CD4-positive, alpha-beta memory T cell (primary cell): ENCODE results near the gene EED. TPM values are rescaled to one million over a fixed set of nuclear protein-coding genes. Genes with fewer than 3 reads are reported as not detected.
"Not testable (repeated sequence)": the region's sequence is repeated elsewhere in the genome, so short reads cannot be mapped to it uniquely, and the experiment has no call there.

Source experiments
- CTCF ChIA-PET: fragments of 350-600 bp; sonication (Branson Sonifier 250); formaldehyde crosslinking; loops from one replicate; lab custom pipeline; 2021; ENCODE audit warnings: inconsistent platforms; ENCODE audit not compliant: partially characterized antibody; lab: Charles Lee
- POLR2A ChIA-PET: fragments of 350-600 bp; sonication (Branson Sonifier 250); formaldehyde crosslinking; loops from one replicate; lab custom pipeline; 2021; ENCODE audit not compliant: partially characterized antibody; lab: Charles Lee
- DNase-seq, 5 donors: peaks; one replicate each; pipeline versions ENCODE4 v3.0.0 to v3.0.0-alpha.2; 2020 to 2022; ENCODE audit warnings: mixed read lengths in 1 of 5
- H3K27ac ChIP-seq: one replicate; pipeline ENCODE4 v1.7.0; 2013; ENCODE audit warnings: low read depth, low read length
- H3K27me3 ChIP-seq: 2 replicates; pipeline ENCODE4 v1.7.0; 2013; ENCODE audit warnings: mild to moderate bottlenecking, low read length, moderate library complexity; ENCODE audit not compliant: insufficient read depth
- H3K36me3 ChIP-seq: 2 replicates; pipeline ENCODE4 v1.7.0; 2013; ENCODE audit warnings: mild to moderate bottlenecking, low read length, moderate library complexity; ENCODE audit not compliant: insufficient read depth
- H3K4me1 ChIP-seq: 2 replicates; pipeline ENCODE4 v1.7.0; 2013; ENCODE audit warnings: mild to moderate bottlenecking, low read length, moderate library complexity; ENCODE audit not compliant: insufficient read depth
- H3K4me3 ChIP-seq, 2 donors: one replicate each; pipeline ENCODE4 v1.7.0; 2013; ENCODE audit warnings: low read length in 2 of 2, mild to moderate bottlenecking in 1 of 2
- H3K9me3 ChIP-seq, 2 donors: one replicate each; pipeline ENCODE4 v1.7.0; 2013; ENCODE audit warnings: low read length in 2 of 2, control low read depth in 1 of 2; ENCODE audit not compliant: control insufficient read depth in 1 of 2
- H3K27ac Mint-ChIP-seq, 7 donors: one replicate each; pipeline ENCODE4 v1.8.0; 2020 to 2021; ENCODE audit warnings: mixed read lengths in 7 of 7, mild to moderate bottlenecking in 6 of 7, inconsistent platforms in 3 of 7, moderate library complexity in 3 of 7
- H3K27me3 Mint-ChIP-seq, 2 donors: one replicate each; pipeline ENCODE4 v1.8.0; 2020 to 2021; ENCODE audit warnings: mixed read lengths in 2 of 2
- H3K36me3 Mint-ChIP-seq, 2 donors: one replicate each; pipeline ENCODE4 v1.8.0; 2020 to 2021; ENCODE audit warnings: mixed read lengths in 2 of 2, inconsistent platforms in 1 of 2, mild to moderate bottlenecking in 1 of 2
- H3K4me1 Mint-ChIP-seq, 4 donors: one replicate each; pipeline ENCODE4 v1.8.0; 2020 to 2021; ENCODE audit warnings: mixed read lengths in 4 of 4, mild to moderate bottlenecking in 1 of 4
- H3K4me3 Mint-ChIP-seq, 8 donors: one replicate each; pipeline ENCODE4 v1.8.0; 2020 to 2021; ENCODE audit warnings: mixed read lengths in 8 of 8, mild to moderate bottlenecking in 7 of 8, moderate library complexity in 6 of 8, inconsistent platforms in 3 of 8
- H3K9me3 Mint-ChIP-seq, 8 donors: one replicate each; pipeline ENCODE4 v1.8.0; 2020 to 2021; ENCODE audit warnings: mixed read lengths in 8 of 8, mild to moderate bottlenecking in 5 of 8, inconsistent platforms in 3 of 8, moderate library complexity in 1 of 8
- intact Hi-C: fragments of 100-400 bp; cut with micrococcal nuclease; formaldehyde crosslinking; loops from one replicate; pipeline ENCODE4 v1.15.1; 2023
- polyA plus RNA-seq, 2 donors: library from polyadenylated mRNA; unstranded; fragments of 300-500 nt; fragmentation: Illumina TruSeq; gene quantifications; one replicate each; pipeline ENCODE4 v1.2.3, GENCODE V29; 2021
- total RNA-seq, 2 experiments: library from RNA; stranded (reverse); gene quantifications; one replicate each; pipeline ENCODE4 v1.2.3, GENCODE V29; 2021

EED gene
- total and polyA plus RNA-seq, 4 experiments from 2014 or later, result 15.5 to 51.0 (median 37.0) TPM

- Mint-ChIP-seq H3K36me3 (peaks cover 4 to 10% of the 10 kb centered on the region in 2 donors), H3K27me3 (no peaks in the 10 kb centered on the region), H3K4me1 (peaks cover 25 to 42% (median 37%) of the 10 kb centered on the region in 4 donors), H3K27ac (peak overlapping the region; percentile 36 to 86 (median 78)), H3K9me3 (no peaks in the 10 kb centered on the region), H3K4me3 (peak overlapping the region in 5 of 8 donors; percentile 43 to 78 (median 60))
- ChIA-PET POLR2A (no interaction called here), CTCF (interaction anchor here (1.2 kb wide), 1 partner anchor 13 kb away, joined by 3 read pairs; no protein-coding TSS in a partner anchor)
- intact Hi-C loops, result no loop called here
- H3K9me3 ChIP-seq, result no peaks in the 10 kb centered on the region
- H3K27ac ChIP-seq, result no peak overlapping the region
- no peak for DNase-seq
- no peaks in the 10 kb centered on the region for H3K27me3 ChIP-seq
- no peak overlapping the region for H3K4me3 ChIP-seq
- peaks cover 42% of the 10 kb centered on the region for H3K4me1 ChIP-seq
- H3K36me3 ChIP-seq, result peaks cover 9% of the 10 kb centered on the region
Observed at GRCh38 chr11:86287468-86287796, 42.9 kb downstream of the EED start.

GRCh38 chr11:86288776-86289507 lies 44.4 kb downstream of the EED start:
- H3K27me3 Mint-ChIP-seq, result no peaks in the 10 kb centered on the region
- intact Hi-C loops, result no loop called here
- H3K4me1 ChIP-seq, result peaks cover 56% of the 10 kb centered on the region
- H3K4me1 Mint-ChIP-seq, result peaks cover 24 to 50% (median 39%) of the 10 kb centered on the region in 4 donors
- peaks cover 7% of the 10 kb centered on the region for H3K36me3 ChIP-seq
- H3K4me3 ChIP-seq, result no peak overlapping the region
- H3K9me3 Mint-ChIP-seq, result no peaks in the 10 kb centered on the region
- peaks cover 4% of the 10 kb centered on the region in 2 donors for H3K36me3 Mint-ChIP-seq
- DNase-seq, result peak in 3 of 5 donors; percentile 7 to 41 (median 23)
- POLR2A ChIA-PET, result interaction anchor here (0.9 to 2.0 kb wide), 2 partner anchors 10 to 43 kb away, joined by 3 to 5 read pairs; no protein-coding TSS in a partner anchor
- H3K4me3 Mint-ChIP-seq, result peak overlapping the region in 5 of 8 donors; percentile 10 to 26 (median 13)
- no peaks in the 10 kb centered on the region for H3K9me3 ChIP-seq
- H3K27ac ChIP-seq, result no peak overlapping the region
- peak overlapping the region; percentile 41 to 92 (median 77) for H3K27ac Mint-ChIP-seq
- CTCF ChIA-PET, result interaction anchor here (0.9 to 4.4 kb wide), 5 partner anchors 10 to 434 kb away, joined by 3 to 24 read pairs (median 3); partner anchors contain the start of gene CCDC83
- no peaks in the 10 kb centered on the region for H3K27me3 ChIP-seq

- peak overlapping the region in 1 of 8 donors; percentile 26 for H3K4me3 Mint-ChIP-seq
- not testable (repeated sequence) for H3K27me3 Mint-ChIP-seq, H3K36me3 ChIP-seq, DNase-seq, H3K4me3 ChIP-seq, H3K9me3 Mint-ChIP-seq, H3K36me3 Mint-ChIP-seq, H3K27ac ChIP-seq, H3K9me3 ChIP-seq, H3K27me3 ChIP-seq
- H3K4me1 ChIP-seq, result peaks cover 60% of the 10 kb centered on the region
- intact Hi-C loops, result loop anchor here (2.0 kb wide), 1 partner anchor 247 kb away; no protein-coding TSS in a partner anchor
- H3K27ac Mint-ChIP-seq, result peak overlapping the region in 6 of 7 donors; percentile 29 to 81 (median 56)
- ChIA-PET POLR2A (interaction anchor here (0.9 to 2.0 kb wide), 2 partner anchors 9 to 44 kb away, joined by 3 to 5 read pairs; no protein-coding TSS in a partner anchor), CTCF (interaction anchor here (0.9 to 4.4 kb wide), 5 partner anchors 9 to 435 kb away, joined by 3 to 24 read pairs (median 4); partner anchors contain the start of gene CCDC83)
- H3K4me1 Mint-ChIP-seq, result peaks cover 24 to 50% (median 40%) of the 10 kb centered on the region in 4 donors
Observed at GRCh38 chr11:86289508-86290280, 45.1 kb downstream of the EED start.

GRCh38 chr11:86291466-86292262 lies 47.1 kb downstream of the EED start:
- no peaks in the 10 kb centered on the region for H3K36me3 Mint-ChIP-seq
- peak; percentile 49 to 62 (median 55) for DNase-seq
- Histone ChIP-seq H3K4me1 (peaks cover 60% of the 10 kb centered on the region), H3K4me3 (no peak overlapping the region), H3K27ac (no peak overlapping the region), H3K9me3 (no peaks in the 10 kb centered on the region), H3K27me3 (no peaks in the 10 kb centered on the region), H3K36me3 (no peaks in the 10 kb centered on the region)
- peak overlapping the region in 6 of 7 donors; percentile 1 to 78 (median 50) for H3K27ac Mint-ChIP-seq
- H3K4me3 Mint-ChIP-seq, result no peak overlapping the region
- CTCF ChIA-PET, result interaction anchor here (0.6 to 4.4 kb wide), 19 partner anchors 9 to 694 kb away, joined by 3 to 24 read pairs (median 3); partner anchors contain the start of genes CCDC83 and HIKESHI
- peaks cover 22 to 50% (median 34%) of the 10 kb centered on the region in 4 donors for H3K4me1 Mint-ChIP-seq
- POLR2A ChIA-PET, result interaction anchor here (0.9 to 1.1 kb wide), 4 partner anchors 10 to 627 kb away, joined by 3 to 4 read pairs (median 3); partner anchors contain the start of genes CREBZF and EED
- no peaks in the 10 kb centered on the region for H3K27me3 Mint-ChIP-seq
- no peaks in the 10 kb centered on the region for H3K9me3 Mint-ChIP-seq
- intact Hi-C loops, result loop anchor here (1.0 to 2.0 kb wide), 4 partner anchors 11 to 696 kb away; partner anchors contain the start of gene HIKESHI

- peak overlapping the region in 4 of 8 donors; percentile 17 to 60 (median 37) for H3K4me3 Mint-ChIP-seq
- Histone ChIP-seq H3K4me1 (peaks cover 47% of the 10 kb centered on the region), H3K4me3 (no peak overlapping the region), H3K9me3 (no peaks in the 10 kb centered on the region), H3K27ac (peak overlapping the region; percentile 33), H3K36me3 (no peaks in the 10 kb centered on the region), H3K27me3 (no peaks in the 10 kb centered on the region)
- peaks cover 16 to 42% (median 27%) of the 10 kb centered on the region in 4 donors for H3K4me1 Mint-ChIP-seq
- no peaks in the 10 kb centered on the region for H3K9me3 Mint-ChIP-seq
- ChIA-PET POLR2A (interaction anchor here (1.5 kb wide), 1 partner anchor 438 kb away, joined by 3 read pairs; the partner anchor contains the start of gene CCDC83), CTCF (interaction anchor here (0.7 to 4.4 kb wide), 11 partner anchors 8 to 699 kb away, joined by 3 to 24 read pairs (median 4); partner anchors contain the start of gene CCDC83)
- H3K36me3 Mint-ChIP-seq, result no peaks in the 10 kb centered on the region
- H3K27me3 Mint-ChIP-seq, result no peaks in the 10 kb centered on the region
- DNase-seq, result peak in 4 of 5 donors; percentile 9 to 39 (median 34)
- peak overlapping the region; percentile 27 to 92 (median 86) for H3K27ac Mint-ChIP-seq
- intact Hi-C loops, result loop anchor here (1.0 kb wide), 2 partner anchors 9 to 439 kb away; partner anchors contain the start of gene HIKESHI
Observed at GRCh38 chr11:86292912-86293616, 48.5 kb downstream of the EED start.

GRCh38 chr11:86294026-86294425 lies 49.5 kb downstream of the EED start:
- Histone ChIP-seq H3K9me3 (no peaks in the 10 kb centered on the region), H3K4me3 (no peak overlapping the region), H3K36me3 (no peaks in the 10 kb centered on the region), H3K27me3 (no peaks in the 10 kb centered on the region), H3K4me1 (peaks cover 37% of the 10 kb centered on the region), H3K27ac (no peak overlapping the region)
- ChIA-PET CTCF (interaction anchor here (0.8 to 1.3 kb wide), 7 partner anchors 252 to 700 kb away, joined by 3 to 7 read pairs (median 3); partner anchors contain the start of genes CCDC83 and DLG2), POLR2A (interaction anchor here (0.6 to 0.7 kb wide), 2 partner anchors 252 to 439 kb away, joined by 3 read pairs; partner anchors contain the start of gene CCDC83)
- H3K9me3 Mint-ChIP-seq, result no peaks in the 10 kb centered on the region
- H3K27ac Mint-ChIP-seq, result peak overlapping the region in 4 of 7 donors; percentile 29 to 77 (median 55)
- no peak overlapping the region for H3K4me3 Mint-ChIP-seq
- intact Hi-C loops, result no loop called here
- H3K36me3 Mint-ChIP-seq, result no peaks in the 10 kb centered on the region
- H3K4me1 Mint-ChIP-seq, result peaks cover 10 to 32% (median 19%) of the 10 kb centered on the region in 4 donors
- H3K27me3 Mint-ChIP-seq, result no peaks in the 10 kb centered on the region
- DNase-seq, result no peak
